SIG-M5 (cell line): ENCODE data around the gene UMAD1.
"Not testable (repeated sequence)": the region's sequence is repeated elsewhere in the genome, so short reads cannot be mapped to it uniquely, and the experiment has no call there.

Experiments
- DNase-seq: peaks from one replicate; lab custom pipeline; 2025; lab: John Stamatoyannopoulos, UW

UMAD1 gene

DNA sequence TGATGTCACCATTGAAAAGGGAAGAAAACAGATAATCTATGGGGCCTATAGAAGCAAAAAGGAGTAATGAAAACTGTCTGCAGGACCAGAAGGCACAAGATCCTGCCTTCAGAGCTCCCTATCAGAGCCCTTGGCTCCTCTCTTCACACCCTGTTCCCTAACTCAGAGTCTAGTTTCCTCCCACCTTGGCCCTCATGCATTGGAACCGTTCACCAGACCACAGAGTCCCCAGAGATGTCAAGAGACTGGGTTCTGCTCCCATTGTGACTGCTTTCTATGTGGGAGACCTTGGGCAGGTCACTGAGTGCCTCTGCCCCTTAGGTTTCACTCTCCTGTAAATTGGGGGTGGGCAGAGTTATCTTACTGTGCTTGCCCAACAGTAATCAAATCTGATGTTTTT, 158.0 kb downstream of the UMAD1 start:
- DNase-seq, result no peak

DNA sequence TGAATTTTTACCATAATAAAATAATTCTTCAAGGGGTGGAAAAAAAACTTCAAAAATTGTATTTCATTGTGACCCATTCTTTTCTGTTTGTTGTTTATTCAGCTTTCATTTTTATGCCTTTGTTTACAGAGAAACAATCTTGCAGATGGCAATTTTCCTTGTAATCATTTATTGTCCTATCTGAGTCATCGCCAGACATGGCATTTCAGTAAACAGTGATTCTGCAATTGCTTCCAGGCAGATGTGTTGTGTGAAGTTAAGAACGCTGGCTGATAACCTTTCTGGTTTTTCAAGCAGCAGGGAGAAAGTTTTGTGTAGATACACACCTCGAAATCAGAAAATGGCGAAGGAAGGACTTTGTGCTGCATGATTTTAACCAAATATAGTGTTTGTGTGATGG, 158.6 kb downstream of the UMAD1 start:
- DNase-seq, result no peak

DNA sequence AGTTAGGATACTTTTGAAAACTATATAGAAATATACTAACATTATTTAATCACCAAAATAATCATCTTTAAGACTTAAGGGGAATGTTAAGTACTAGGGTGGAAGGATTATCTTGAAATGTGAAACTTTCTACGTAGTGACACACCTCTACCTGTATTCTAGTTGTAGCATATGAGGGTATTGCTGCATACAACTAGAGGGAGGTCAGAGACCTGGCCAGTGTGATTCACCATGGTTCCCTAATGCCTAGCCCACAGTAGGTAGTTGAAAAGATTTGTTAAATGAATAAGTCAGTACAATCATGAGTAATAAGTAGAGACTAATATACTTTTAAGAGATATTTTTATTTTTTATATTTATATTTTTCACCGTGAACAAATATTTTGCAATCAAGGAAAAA, 162.0 kb downstream of the UMAD1 start:
- no peak for DNase-seq

DNA sequence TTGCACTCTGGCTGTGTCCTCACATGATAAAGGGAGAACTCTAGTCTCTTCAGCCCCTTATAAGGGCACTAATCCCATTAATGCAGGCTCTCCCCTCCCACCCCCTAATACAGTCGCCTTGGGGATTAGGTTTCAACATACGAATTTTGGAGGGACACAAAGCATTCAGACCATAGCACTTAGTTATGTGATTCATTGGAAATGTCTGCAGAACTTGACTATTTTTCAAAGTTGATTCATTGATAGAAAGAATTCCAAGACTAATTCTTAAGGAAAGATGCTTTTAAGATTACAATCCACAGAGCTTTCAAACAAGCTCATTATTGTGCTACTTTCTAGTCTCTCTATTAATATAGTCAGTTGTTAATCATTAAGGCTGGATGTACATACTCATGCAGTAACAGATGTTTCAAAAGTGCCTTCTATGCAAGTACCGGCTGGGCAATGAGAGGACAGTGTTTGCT, 163.2 kb downstream of the UMAD1 start:
- no peak for DNase-seq

DNA sequence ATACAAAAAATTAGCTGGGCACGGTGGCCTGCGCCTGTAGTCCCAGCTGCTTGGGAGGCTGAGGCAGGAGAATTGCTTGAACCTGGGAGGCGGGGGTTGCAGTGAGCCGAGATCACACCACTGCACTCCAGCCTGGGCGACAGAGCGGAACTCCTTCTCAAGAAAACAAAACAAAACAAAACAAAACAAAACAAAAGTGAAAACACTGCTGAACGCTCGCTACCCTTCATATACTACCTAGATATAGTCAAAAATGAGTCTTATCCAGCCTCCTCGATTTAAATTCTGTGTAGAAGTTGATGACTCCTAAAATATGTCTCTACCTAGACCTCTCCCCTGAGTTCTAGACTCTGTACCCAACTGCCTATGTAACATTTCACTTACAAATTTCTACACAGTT, 164.3 kb downstream of the UMAD1 start:
- DNase-seq, result not testable (repeated sequence)

DNA sequence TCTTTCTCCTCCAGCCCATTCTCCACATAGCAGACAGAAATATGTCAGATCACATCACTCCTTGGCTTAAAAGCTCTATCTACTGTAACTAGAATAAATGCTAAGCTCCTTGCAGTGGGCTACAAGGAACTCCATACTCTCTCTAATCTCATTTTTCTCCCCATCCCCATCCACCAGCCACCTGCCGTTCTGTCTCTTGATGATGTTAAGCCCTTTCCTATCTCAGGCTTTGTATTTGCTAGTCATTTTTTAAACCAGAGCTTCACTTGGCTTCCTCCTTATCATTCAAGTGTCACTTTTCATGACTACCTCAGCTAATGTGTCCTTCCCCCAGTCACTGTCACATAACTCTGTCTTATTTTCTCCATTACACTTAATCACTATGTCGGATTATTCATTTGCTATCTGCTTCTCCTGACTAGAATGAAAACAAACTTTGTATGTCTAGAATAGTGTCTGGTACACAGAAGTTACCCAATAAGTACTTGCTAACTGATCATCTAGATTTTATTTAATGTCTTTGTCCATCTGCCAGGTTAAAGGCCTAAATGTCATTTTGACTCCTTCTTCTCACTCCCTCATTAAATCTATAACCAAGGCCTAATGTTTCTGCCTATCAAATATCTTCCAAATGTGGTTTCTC, 165.1 kb downstream of the UMAD1 start:
- DNase-seq, result no peak

DNA sequence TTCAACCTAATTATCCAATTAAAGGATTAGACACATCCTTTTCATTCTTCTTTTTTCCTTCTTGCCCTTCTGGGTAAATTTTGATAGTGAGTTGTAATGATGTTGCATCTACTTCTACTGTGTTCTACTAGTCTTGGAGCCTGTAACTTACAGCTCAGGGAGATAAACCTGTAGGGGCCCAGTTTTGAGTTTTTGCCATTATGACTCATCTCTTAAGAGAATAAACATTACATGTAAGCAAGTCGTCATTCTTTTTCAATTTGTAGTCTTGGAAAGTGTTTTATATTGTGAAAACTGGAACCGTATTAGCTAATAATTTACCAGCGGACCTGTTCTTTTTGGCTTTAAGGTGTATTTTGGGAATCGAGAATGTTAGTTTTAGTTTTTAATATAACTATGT, 167.6 kb downstream of the UMAD1 start:
- no peak for DNase-seq

DNA sequence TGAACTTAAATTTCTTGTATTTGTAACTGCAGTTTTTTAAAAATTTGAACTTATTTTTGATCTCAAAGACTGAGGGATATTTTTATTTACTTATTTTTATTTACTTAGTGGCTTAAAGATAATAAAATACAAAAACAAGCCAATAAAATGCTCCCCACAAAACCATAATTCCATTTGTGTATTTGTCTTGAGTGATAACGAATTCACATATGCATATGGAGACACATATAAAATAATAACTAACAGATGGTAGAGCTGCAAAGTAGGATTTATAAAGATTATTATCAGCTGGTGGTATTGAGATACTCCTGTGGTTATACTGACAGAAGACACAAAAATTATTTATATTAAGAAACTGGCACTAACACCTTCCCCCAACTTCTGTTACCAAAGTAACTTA, 168.1 kb downstream of the UMAD1 start:
- DNase-seq, result no peak

DNA sequence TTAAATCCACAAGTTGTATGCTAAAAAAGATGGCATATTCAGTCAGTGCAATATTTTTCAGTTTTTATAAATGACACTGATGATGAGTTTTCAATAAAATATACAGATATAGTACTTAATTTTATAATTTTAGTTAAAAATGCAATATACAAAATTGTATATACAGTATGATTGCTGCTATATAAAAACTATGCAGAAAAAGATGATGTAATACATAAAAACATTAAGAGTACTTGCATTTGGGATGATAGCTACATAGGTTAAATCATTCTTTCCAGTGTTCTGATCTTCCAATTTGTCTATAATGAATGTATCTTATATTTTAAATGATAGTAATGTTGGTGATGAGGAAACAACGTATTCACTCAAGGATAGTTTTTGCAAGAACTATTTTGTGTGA, 169.8 kb downstream of the UMAD1 start:
- no peak for DNase-seq

DNA sequence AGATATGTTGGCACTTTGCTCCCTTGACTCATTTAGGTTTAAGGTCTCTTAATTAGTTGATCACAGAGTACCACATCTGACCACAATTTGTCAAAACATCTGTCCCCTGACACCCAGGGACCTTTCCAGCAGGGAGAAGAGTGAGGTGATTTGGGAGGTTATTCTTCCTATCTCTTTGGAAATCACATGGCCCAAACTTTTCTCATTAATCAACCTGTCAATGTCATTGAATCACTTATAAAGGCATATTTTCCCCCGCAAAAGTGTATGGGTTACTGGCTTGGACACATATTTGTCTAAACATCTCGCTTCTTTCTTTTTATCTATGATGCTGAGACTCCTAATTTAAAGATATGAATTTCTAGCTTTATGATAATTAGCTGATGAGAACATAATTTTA, 170.3 kb downstream of the UMAD1 start:
- DNase-seq, result no peak

DNA sequence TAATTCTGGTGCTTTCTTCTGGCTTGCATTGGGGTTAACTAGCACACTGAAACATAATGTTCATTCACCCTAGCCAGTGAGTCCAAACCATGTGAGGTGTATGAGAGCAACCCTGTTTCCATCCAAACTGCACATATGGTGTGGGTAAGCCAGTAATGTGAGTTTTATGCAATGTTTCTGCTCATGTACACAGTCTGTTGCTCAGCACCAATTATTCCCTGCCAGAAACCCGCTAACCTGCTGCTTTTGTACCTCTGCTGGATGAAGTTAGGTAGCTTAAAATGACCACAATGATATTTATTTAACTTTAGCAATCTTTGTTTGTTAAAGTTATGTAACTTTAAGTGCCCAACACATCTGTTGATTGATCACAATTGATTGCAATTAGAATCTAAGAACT, 171.6 kb downstream of the UMAD1 start:
- DNase-seq, result no peak

DNA sequence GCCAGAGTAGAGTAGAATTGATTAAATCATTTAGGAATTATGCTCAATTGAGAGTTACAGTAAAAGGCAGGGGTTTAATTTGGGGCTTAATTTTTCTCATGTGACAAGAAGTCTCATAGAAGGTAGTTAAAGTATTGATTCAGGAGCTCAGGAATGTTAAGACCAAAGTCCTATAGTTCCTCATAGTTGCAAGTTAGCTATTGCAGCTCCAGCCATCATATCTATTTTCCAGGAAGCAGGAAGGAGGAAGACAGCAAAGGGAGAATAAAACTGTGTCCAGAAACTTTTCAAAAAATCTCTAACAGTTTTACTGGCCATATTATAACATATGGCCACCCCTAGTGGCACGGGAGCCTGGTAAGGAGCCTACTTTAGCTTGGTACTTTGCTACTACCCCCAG, 174.8 kb downstream of the UMAD1 start:
- DNase-seq, result no peak

DNA sequence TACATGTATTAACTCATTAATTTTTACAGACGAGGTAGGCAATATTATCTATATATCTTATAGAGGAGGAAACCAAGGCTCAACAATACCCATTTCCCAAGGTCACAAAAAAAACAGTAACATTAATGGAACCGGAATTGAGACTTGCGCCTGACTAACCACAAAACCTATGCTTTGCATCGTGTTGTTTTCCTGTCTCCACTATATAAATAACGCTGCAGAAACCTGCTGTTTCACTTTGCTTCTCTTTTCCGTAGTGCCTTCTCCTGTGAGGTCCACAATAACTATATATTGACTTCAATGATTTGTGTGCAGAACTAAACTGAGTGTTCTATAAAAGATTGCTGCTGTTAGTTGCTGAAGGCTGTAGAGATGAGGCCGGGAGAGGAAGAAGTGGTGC, 175.5 kb downstream of the UMAD1 start:
- no peak for DNase-seq

DNA sequence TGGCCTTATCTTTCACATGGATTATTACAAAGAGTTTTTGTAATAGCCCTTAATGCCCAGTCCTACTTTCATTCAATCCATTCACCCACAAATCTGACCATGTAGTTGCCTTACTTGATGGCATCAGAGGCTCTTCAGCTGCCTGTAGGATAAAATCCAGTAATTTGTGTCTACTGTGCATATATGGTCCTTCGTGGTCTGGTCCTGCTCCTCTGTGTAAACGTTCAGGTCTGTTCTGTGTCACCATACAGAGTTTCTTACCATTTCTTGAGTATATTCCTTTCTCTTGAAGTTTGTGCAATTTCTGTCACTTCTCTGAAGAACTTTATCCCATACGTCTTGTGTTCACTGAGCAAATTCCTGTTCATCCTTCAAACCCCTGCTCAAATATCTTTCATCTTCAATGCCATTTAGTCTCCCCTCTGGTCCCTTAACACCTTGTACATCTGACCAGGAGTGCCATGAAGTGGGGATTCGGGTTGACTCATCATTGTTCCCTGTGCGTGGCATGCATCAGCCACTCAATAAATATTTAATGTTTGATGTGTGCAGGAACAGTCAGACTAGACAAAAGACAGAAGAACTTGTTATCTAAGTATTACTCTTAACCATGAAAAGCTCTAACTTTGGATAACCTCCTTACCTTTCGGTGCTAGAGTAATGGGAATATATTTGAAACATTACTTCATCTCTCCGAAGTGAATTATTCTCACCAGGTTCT, 176.4 kb downstream of the UMAD1 start:
- DNase-seq, result no peak

DNA sequence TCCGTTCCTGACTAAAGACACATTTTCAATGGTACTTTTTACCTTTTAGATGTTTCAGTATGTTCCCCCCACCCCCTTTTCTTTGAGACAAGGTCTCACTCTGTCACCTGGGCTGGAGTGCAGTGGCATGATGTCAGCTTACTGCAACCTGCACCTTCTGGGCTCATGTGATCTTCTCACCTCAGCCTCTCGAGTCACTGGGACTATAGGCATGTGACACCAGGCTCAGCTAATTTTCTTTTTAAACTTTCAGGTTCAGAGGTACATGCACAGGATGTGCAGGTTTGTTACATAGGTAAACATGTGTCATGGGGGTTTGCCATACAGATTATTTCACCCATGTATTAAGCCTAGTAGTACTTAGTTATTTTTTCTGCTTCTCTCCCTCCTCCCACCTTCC, 177.2 kb downstream of the UMAD1 start:
- no peak for DNase-seq

DNA sequence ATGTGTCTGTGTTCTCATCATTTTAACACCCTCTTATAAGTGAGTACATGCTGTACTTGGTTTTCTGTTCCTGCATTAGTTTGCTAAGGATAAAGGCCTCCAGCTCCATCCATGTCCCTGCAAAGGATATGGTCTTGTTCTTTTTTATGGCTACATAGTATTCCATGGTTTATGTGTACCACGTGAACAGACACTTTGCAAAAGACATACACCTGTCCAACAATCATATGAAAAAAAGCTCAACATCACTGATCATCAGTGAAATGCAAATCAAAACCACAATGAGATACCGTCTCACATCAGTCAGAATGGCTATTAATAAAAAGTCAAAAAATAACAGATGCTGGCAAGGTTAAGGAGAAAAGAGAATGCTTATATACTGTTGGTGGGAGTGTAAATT, 177.6 kb downstream of the UMAD1 start:
- DNase-seq, result not testable (repeated sequence)

DNA sequence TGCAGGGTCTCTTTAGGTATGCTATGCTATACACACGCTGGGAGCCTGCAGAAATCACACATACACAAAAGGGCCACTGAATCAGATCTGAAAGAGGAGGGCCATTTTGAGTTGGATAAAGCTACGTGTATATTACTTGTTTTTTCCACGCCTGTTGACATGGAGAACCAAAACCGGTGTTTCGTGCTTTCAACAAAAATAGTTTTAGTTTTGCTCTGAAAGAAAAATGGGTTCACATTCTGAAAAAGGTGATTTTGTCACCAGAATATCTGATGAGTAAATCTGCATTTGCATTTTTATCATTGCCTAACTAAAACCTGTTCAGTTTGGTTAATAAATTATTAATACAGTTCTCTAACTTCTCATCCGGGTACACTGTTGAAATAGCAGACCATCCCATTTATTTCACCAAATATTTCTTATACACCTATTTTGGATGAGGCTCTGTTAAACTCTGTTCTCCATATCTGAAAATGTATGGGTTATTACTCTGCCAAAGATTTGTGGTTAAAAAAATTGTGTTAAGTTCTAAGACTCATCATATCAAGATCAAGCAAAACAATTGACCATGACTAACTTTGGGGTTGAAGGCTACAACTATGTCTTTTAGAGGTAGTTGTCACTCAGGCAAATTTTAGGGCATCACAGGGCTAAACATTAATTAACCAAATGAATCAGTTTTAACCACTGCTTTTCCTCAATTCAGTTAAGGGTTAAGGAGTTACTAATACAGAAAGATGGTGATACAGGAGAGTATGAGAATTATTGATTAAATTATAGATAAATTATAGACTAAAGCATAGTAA, 179.1 kb downstream of the UMAD1 start:
- DNase-seq, result no peak

DNA sequence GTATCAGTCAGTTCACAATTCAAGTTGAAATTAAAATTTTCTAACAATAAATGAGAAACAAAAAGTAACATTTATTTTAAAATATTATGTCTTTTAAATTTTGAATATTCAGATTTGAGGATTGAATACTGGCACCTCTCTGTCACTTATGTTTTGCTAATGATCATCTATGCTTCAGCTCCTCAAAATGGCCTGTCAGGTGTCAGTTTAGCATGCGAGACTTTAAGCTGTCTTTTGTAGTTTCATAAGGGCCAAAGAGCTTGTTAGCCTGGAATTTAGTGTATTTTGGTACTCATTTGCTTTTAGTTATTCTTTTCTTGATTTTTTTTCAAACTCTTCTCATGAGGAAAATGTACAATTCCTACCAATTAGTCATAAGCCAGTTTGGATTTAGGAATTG, 179.9 kb downstream of the UMAD1 start:
- DNase-seq, result no peak

DNA sequence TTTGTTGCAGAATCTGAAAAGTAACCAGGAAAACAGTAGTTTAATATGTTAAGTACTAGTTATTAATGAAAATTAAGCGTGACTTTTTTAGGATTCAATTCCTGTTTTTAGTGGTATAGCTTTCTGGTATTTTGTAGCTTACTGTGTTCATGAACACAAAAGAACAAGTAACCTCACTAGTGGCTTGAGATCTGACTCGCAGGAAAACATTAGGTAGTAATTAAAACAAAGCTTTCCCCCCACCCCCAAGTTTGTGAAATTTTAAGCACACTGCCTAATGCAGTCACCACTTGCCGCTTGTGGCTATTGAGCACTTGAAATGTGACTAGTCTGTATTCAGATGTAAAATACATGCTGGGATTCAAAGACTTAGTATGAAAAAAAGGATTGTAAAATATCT, 180.4 kb downstream of the UMAD1 start:
- no peak for DNase-seq

DNA sequence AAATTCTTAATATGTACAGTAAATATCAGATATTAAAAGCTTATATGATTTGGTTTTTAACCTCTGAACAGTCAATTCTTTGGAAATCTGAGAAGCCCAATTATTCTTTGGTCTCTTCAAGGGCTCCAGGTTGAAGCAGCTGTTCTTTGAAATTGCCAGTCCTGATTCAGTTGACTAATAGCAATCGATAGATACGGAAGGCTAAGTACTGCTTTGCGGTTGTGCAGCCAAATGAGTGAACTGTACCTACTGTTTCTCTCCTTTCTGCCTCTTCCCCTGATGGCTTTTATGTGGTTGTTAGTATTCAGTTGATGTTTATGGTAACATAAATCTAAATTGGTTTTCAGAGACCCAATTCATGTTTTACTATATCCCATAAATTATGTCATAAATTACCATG, 181.0 kb downstream of the UMAD1 start:
- no peak for DNase-seq

DNA sequence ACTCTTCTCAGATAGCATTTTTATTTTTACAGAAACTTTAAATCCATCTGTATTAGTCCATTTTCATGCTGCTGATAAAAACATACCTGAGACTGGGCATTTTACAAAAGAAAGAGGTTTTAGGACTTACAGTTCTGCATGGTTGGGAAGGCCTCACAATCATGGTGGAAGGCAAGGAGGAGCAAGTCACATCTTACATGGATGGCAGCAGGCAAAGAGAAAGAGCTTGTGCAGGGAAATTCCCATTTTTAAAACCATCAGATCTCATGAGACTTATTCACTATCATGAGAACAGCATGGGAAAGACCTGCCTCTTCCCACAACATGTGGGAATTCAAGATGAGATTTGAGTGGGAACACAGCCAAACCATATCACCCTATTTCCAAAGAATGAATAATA, 184.7 kb downstream of the UMAD1 start:
- DNase-seq, result not testable (repeated sequence)

DNA sequence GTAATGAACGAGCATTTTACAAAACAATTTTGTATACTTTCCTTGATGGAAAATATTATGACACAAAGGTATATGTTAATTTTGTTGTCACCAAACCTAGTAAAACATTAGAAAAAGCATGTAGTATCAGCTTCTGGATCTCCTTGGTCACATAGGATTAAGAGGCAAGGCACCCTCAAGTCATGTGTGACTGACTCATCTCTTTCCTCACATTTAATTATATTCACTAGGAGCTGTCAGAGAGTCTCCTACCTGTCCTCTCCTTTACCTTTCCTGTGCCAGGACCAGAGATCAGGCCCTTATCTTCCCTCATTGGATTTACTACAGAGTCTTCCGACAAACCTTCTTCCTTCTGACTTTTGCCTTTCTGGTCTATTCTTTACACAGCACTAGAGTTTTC, 189.1 kb downstream of the UMAD1 start:
- no peak for DNase-seq
